ENCODE data around the gene BATF. TPM values are rescaled to one million over a fixed set of nuclear protein-coding genes. Genes with fewer than 3 reads are reported as not detected.

Gene BATF
- total RNA-seq, 2 donors from 2014 or later, result 1.4 to 6.2 TPM

DNA sequence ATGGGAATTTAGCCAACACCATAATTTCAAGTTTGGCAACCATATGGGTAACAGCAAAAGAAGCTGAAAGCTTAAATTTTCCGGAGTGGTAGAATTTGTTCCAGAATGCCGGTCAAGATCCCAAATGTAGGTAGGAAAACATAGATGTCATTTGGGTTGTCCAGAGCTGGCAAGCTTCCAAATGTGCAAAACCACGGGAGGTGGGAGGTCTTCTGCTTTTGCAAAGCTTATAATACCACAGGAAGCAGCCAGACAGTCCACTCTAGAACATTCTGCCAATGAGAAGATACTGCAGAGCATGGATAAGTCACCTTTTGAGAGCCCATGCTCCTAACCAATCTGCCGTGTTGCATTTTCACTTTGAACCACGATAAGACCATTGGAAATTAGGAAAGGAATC, 26.4 kb upstream of the BATF start:
- Histone ChIP-seq H3K27ac (no peak overlapping the region), H3K36me3 (no peaks in the 10 kb centered on the region), H3K4me1 (no peaks in the 10 kb centered on the region), H3K27me3 (no peaks in the 10 kb centered on the region), H3K9me3 (no peaks in the 10 kb centered on the region), H3K4me3 (no peak overlapping the region)
- no peak for DNase-seq (ENCODE audit: low spot score)
- TF ChIP-seq CTCF (IDR thresholded peaks at IDR 0.05), result no peak

GRCh38 chr14:75496755-75497154, 25.5 kb upstream of the BATF start:
- no peak for TF ChIP-seq CTCF (IDR thresholded peaks at IDR 0.05)
- Histone ChIP-seq H3K36me3 (no peaks in the 10 kb centered on the region), H3K4me1 (no peaks in the 10 kb centered on the region), H3K27me3 (no peaks in the 10 kb centered on the region), H3K9me3 (no peaks in the 10 kb centered on the region), H3K27ac (no peak overlapping the region), H3K4me3 (no peak overlapping the region)
- no peak for DNase-seq (ENCODE audit: low spot score)

GRCh38 chr14:75497191-75497590, 25.1 kb upstream of the BATF start:
- no peaks in the 10 kb centered on the region for H3K4me1 ChIP-seq
- no peaks in the 10 kb centered on the region for H3K36me3 ChIP-seq
- no peaks in the 10 kb centered on the region for H3K27me3 ChIP-seq
- H3K9me3 ChIP-seq, result no peaks in the 10 kb centered on the region
- no peak overlapping the region for H3K27ac ChIP-seq
- DNase-seq (ENCODE audit: low spot score), result no peak
- no peak for TF ChIP-seq CTCF (IDR thresholded peaks at IDR 0.05)
- no peak overlapping the region for H3K4me3 ChIP-seq

DNA sequence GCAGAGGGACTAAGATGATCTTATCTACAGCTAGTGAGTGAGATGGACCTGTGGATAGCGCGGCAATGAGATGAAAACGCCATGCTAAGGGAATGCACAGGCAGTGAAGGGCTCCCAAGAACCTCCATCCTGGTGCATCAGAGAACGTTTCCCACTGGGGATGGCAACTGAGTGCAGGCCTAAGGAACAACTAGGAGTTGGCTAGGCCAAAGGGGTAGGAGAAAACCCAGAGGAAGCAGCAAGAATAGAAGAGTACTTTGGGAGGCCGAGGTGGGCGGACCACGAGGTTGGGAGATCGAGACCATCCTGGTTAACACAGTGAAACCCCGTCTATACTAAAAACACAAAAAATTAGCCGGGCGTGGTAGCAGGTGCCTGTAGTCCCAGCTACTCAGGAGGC, 24.6 kb upstream of the BATF start:
- TF ChIP-seq CTCF (IDR thresholded peaks at IDR 0.05), result no peak
- no peak overlapping the region for H3K4me3 ChIP-seq
- no peaks in the 10 kb centered on the region for H3K9me3 ChIP-seq
- DNase-seq (ENCODE audit: low spot score), result no peak
- H3K27me3 ChIP-seq, result no peaks in the 10 kb centered on the region
- H3K36me3 ChIP-seq, result no peaks in the 10 kb centered on the region
- no peaks in the 10 kb centered on the region for H3K4me1 ChIP-seq
- no peak overlapping the region for H3K27ac ChIP-seq

DNA sequence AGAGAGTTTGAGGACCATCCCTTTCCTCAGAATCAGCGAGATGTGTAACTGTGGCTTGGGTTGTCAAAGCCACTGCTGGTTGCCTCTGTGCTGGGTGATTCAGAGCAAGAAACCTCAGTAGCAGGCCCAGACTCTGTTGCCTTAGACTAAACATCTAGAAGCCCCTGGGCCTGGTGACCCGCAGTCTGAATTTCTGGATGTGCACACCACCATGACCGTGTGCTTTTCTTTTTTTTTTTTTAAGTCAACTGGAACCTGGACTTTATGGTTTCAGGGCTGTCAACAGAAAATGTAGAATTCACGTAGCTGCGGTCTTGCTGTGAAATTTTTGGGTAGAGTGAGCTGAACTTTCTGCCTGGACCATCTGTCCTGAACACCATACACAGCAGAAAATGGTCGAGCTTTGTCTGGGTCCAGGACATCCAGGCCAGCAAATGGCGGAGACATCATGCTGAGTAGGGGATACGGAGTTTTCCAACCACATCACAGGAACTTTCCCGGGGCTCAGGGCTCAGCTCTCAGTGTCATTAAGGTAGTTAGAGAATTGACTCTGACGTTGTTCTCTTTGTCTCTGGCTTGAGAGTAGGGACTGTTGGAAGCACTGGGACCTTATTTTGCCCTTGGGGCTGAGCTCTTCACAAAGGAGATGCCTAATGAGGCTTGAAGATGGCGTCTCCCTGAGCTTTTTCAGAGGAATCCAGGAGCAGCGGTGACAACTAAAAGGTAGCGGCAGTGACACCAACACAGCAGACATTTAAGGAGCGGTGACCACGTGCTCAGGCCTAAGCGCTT, 23.0 kb upstream of the BATF start:
- H3K9me3 ChIP-seq, result no peaks in the 10 kb centered on the region
- no peak for TF ChIP-seq CTCF (IDR thresholded peaks at IDR 0.05)
- DNase-seq (ENCODE audit: low spot score), result no peak
- no peaks in the 10 kb centered on the region for H3K36me3 ChIP-seq
- H3K27ac ChIP-seq, result no peak overlapping the region
- no peak overlapping the region for H3K4me3 ChIP-seq
- no peaks in the 10 kb centered on the region for H3K4me1 ChIP-seq
- H3K27me3 ChIP-seq, result no peaks in the 10 kb centered on the region

- Histone ChIP-seq H3K27ac (no peak overlapping the region), H3K27me3 (no peaks in the 10 kb centered on the region), H3K4me1 (no peaks in the 10 kb centered on the region), H3K36me3 (no peaks in the 10 kb centered on the region), H3K4me3 (no peak overlapping the region), H3K9me3 (no peaks in the 10 kb centered on the region)
- TF ChIP-seq CTCF (IDR thresholded peaks at IDR 0.05), result no peak
- DNase-seq (ENCODE audit: low spot score), result no peak
Measured at GRCh38 chr14:75501080-75501479, 21.2 kb upstream of the BATF start.

All from right atrium auricular region (tissue), 2 donors.